Common myeloid progenitor, CD34-positive (primary cell): ENCODE results near the gene OSBPL2.

Experiments
- CTCF ChIA-PET: fragments of 350-600 bp; sonication (Branson Sonifier 250); formaldehyde crosslinking; loops from one replicate; lab custom pipeline; 2021; ENCODE audit warnings: antibody characterized with exemption; lab: Charles Lee
- POLR2A ChIA-PET: fragments of 350-600 bp; sonication (Branson Sonifier 250); formaldehyde crosslinking; loops from one replicate; lab custom pipeline; 2021; ENCODE audit warnings: antibody characterized with exemption; lab: Charles Lee
- DNase-seq, 3 donors: peaks; one replicate each; pipeline versions ENCODE4 v3.0.0 to v3.0.0-alpha.2; 2013
- H3K27ac ChIP-seq, 2 experiments: 1 replicate in 1 of 2; 2 replicates in 1 of 2; pipeline ENCODE4 v1.7.0; 2013; ENCODE audit warnings: inconsistent platforms in 2 of 2, low read length in 2 of 2, mild to moderate bottlenecking in 2 of 2, low read depth in 1 of 2, moderate library complexity in 1 of 2; ENCODE audit not compliant: severe bottlenecking in 2 of 2, insufficient read depth in 1 of 2, poor library complexity in 1 of 2
- H3K27me3 ChIP-seq, 5 experiments: replicated peaks in 2 of 5; 1 replicate in 3 of 5; 2 replicates in 2 of 5; pipeline versions ENCODE4 v1.6.1 to v1.7.0; 2013; ENCODE audit warnings: low read length in 4 of 5, mild to moderate bottlenecking in 2 of 5, moderate library complexity in 2 of 5, inconsistent platforms in 1 of 5; ENCODE audit not compliant: insufficient read depth in 5 of 5, control insufficient read depth in 4 of 5
- H3K36me3 ChIP-seq, 4 experiments: 1 replicate in 2 of 4; 2 replicates in 2 of 4; pipeline versions ENCODE4 v1.6.1 to v1.7.0; 2013; ENCODE audit warnings: low read length in 3 of 4, control low read depth in 1 of 4, mild to moderate bottlenecking in 1 of 4; ENCODE audit not compliant: control insufficient read depth in 4 of 4, insufficient read depth in 4 of 4
- H3K4me1 ChIP-seq, 4 experiments: 1 replicate in 3 of 4; 2 replicates in 1 of 4; pipeline versions ENCODE4 v1.6.1 to v1.7.1; 2013; ENCODE audit warnings: low read length in 3 of 4, mild to moderate bottlenecking in 3 of 4, control low read depth in 1 of 4, inconsistent platforms in 1 of 4, moderate library complexity in 1 of 4; ENCODE audit not compliant: control insufficient read depth in 4 of 4, insufficient read depth in 4 of 4; ENCODE audit errors: control extremely low read depth in 1 of 4
- H3K4me3 ChIP-seq, 7 experiments: 1 replicate in 4 of 7; 2 replicates in 3 of 7; pipeline versions ENCODE4 v1.5.1 to v1.7.0; 2013; ENCODE audit warnings: mild to moderate bottlenecking in 7 of 7, low read length in 6 of 7, moderate library complexity in 6 of 7, inconsistent platforms in 2 of 7, low read depth in 2 of 7, control low read depth in 1 of 7; ENCODE audit not compliant: insufficient read depth in 4 of 7, control insufficient read depth in 1 of 7; ENCODE audit errors: extremely low read depth in 1 of 7
- H3K9me3 ChIP-seq, 5 experiments: 1 replicate in 4 of 5; 2 replicates in 1 of 5; pipeline versions ENCODE4 v1.6.1 to v1.7.1; 2013; ENCODE audit warnings: low read length in 4 of 5, mild to moderate bottlenecking in 2 of 5, inconsistent platforms in 1 of 5, low read depth in 1 of 5, moderate library complexity in 1 of 5; ENCODE audit not compliant: control insufficient read depth in 4 of 5, insufficient read depth in 2 of 5; ENCODE audit errors: control extremely low read depth in 1 of 5
- WGBS: methylation state at CpG from one replicate; pipeline ENCODE4 v1.1.5; 2013; ENCODE audit not compliant: insufficient coverage; 5-methylcytosine and 5-hydroxymethylcytosine counted together

The OSBPL2 gene

GRCh38 chr20:62219101-62219991, 19.0 kb upstream of the OSBPL2 start:
- POLR2A ChIA-PET, result no interaction called here
- Histone ChIP-seq H3K9me3 (no peaks in the 10 kb centered on the region), H3K27me3 (peaks cover 0 to 95% (median 23%) of the 10 kb centered on the region in 5 experiments), H3K4me1 (peaks cover 0 to 21% (median 14%) of the 10 kb centered on the region in 4 experiments), H3K4me3 (peak overlapping the region in 6 of 7 experiments; percentile 19 to 54 (median 36)), H3K36me3 (no peaks in the 10 kb centered on the region), H3K27ac (no peak overlapping the region)
- WGBS, result 3% methylated on average over 68 of the region's 84 CpGs
- no peak for DNase-seq
- CTCF ChIA-PET, result no interaction called here

GRCh38 chr20:62219992-62220665, 18.2 kb upstream of the OSBPL2 start, which contains the start of gene HRH3:
TSS of gene HRH3 (minus strand) at chr20:62220278. CDS start at chr20:62219970, 308 bp downstream.
- H3K9me3 ChIP-seq, result no peaks in the 10 kb centered on the region
- ChIA-PET POLR2A (no interaction called here), CTCF (no interaction called here)
- H3K4me1 ChIP-seq, result peaks cover 0 to 21% (median 14%) of the 10 kb centered on the region in 4 experiments
- H3K27ac ChIP-seq, result no peak within 1 kb of the TSS
- WGBS, result under 1% methylated on average over 41 of the region's 84 CpGs
- peak within 1 kb of the TSS in 6 of 7 experiments; percentile 19 to 54 (median 36) for H3K4me3 ChIP-seq
- no peaks in the 10 kb centered on the region for H3K36me3 ChIP-seq
- peak in 2 of 3 donors; percentile 54 to 62 for DNase-seq
- H3K27me3 ChIP-seq, result peaks cover 0 to 95% (median 21%) of the 10 kb centered on the region in 5 experiments

GRCh38 chr20:62220666-62221568, 17.4 kb upstream of the OSBPL2 start:
- H3K4me3 ChIP-seq, result peak overlapping the region in 2 of 7 experiments; percentile 4 to 16
- ChIA-PET CTCF (no interaction called here), POLR2A (no interaction called here)
- peak; percentile 22 to 60 (median 50) for DNase-seq
- H3K27ac ChIP-seq, result no peak overlapping the region
- no peaks in the 10 kb centered on the region for H3K9me3 ChIP-seq
- peaks cover 0 to 88% (median 22%) of the 10 kb centered on the region in 5 experiments for H3K27me3 ChIP-seq
- WGBS, result 5% methylated on average over 28 of the region's 46 CpGs
- peaks cover 0 to 21% (median 14%) of the 10 kb centered on the region in 4 experiments for H3K4me1 ChIP-seq
- no peaks in the 10 kb centered on the region for H3K36me3 ChIP-seq

GRCh38 chr20:62222266-62222850, 16.0 kb upstream of the OSBPL2 start:
- Histone ChIP-seq H3K4me3 (no peak overlapping the region), H3K27ac (no peak overlapping the region), H3K27me3 (peaks cover 0 to 87% (median 21%) of the 10 kb centered on the region in 5 experiments), H3K36me3 (no peaks in the 10 kb centered on the region), H3K9me3 (no peaks in the 10 kb centered on the region), H3K4me1 (peaks cover 0 to 20% (median 14%) of the 10 kb centered on the region in 4 experiments)
- 95% methylated on average over 18 of the region's 18 CpGs for WGBS
- ChIA-PET CTCF (no interaction called here), POLR2A (no interaction called here)
- no peak for DNase-seq

- H3K4me1 ChIP-seq, result peaks cover 0 to 19% (median 14%) of the 10 kb centered on the region in 4 experiments
- no peaks in the 10 kb centered on the region for H3K9me3 ChIP-seq
- ChIA-PET CTCF (no interaction called here), POLR2A (interaction anchor here (0.6 kb wide), 1 partner anchor 48 kb away, joined by 4 read pairs; no protein-coding TSS in a partner anchor)
- 89% methylated on average over 13 of the region's 13 CpGs for WGBS
- no peak overlapping the region for H3K27ac ChIP-seq
- H3K4me3 ChIP-seq, result no peak overlapping the region
- DNase-seq, result no peak
- H3K27me3 ChIP-seq, result peaks cover 0 to 87% (median 21%) of the 10 kb centered on the region in 5 experiments
- no peaks in the 10 kb centered on the region for H3K36me3 ChIP-seq
These were observed 15.3 kb upstream of the OSBPL2 start for GRCh38 chr20:62222972-62223371.

GRCh38 chr20:62223571-62223970, 14.8 kb upstream of the OSBPL2 start:
- Histone ChIP-seq H3K4me1 (peaks cover 0 to 19% (median 14%) of the 10 kb centered on the region in 4 experiments), H3K27ac (no peak overlapping the region), H3K9me3 (no peaks in the 10 kb centered on the region), H3K36me3 (no peaks in the 10 kb centered on the region), H3K4me3 (no peak overlapping the region), H3K27me3 (peaks cover 0 to 87% (median 16%) of the 10 kb centered on the region in 5 experiments)
- no peak for DNase-seq
- WGBS, result 89% methylated on average over 9 of the region's 9 CpGs
- ChIA-PET POLR2A (interaction anchor here (0.6 kb wide), 1 partner anchor 47 kb away, joined by 4 read pairs; no protein-coding TSS in a partner anchor), CTCF (no interaction called here)
